ENCODE results near the gene GRAPL.
"Not testable (repeated sequence)": the region's sequence is repeated elsewhere in the genome, so short reads cannot be mapped to it uniquely, and the experiment has no call there.

Gene GRAPL

GRCh38 chr17:19189781-19190405 lies 62.5 kb downstream of the GRAPL start:
- not testable (repeated sequence) for DNase-seq

DNA sequence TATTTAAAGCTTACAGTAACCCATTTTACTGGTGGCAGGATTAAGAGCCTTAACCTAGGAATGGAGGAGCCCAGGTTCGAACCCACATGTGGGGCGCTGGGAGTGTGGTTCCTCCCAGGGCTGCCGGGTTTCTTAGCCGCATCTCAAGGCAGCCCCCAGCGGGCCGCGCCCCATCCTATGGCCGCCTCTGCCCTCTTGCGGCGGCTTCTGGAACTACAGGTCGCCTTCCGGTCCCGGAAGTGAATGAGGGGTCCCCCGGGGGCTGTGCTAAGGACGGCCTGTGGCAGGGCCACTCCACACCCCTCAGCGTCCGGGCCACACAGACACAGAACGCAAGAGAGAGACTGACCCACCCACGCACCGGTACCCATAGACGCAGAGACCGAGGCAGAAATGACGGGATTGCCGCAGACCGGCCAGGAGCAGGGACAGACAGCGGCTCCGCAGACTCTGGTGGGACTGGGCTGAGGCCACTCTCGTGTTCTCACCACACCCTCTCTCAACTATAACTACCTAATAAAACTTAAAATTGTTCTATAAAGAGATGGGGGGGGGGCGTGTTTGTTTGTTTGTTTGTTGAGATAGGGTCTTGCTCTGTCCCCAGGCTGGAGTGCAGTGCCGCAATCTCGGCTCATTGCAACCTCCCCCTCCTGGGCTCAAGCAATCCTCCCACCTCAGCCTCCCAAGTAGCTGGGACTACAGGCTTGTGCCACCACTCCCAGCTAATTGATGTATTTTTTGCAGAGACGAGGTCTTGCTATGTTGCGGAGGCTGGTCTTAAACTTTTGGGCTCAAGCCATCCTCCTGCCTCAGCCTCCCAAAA lies 69.2 kb downstream of the GRAPL start:
- not testable (repeated sequence) for DNase-seq

DNA sequence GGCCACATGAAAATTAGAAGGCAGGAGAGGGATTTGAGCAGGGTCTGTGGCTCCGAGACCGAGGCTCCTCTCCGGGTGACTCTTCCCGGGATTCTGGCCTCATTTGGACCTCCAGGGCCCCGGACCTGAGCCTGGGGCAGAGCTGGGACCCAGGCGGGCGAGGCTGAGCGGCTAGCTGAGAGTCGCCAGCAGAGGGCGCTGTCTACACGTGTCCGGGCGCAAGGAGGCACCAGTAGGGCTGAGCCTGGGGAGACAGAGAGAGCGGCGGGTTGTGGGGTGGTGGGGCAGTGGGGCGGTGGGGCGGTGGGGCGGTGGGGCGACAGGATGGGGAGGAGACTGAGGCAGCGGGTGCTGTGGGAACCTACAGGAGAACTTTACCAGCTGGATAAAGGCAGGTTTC lies 75.1 kb downstream of the GRAPL start:
- DNase-seq = not testable (repeated sequence)

DNA sequence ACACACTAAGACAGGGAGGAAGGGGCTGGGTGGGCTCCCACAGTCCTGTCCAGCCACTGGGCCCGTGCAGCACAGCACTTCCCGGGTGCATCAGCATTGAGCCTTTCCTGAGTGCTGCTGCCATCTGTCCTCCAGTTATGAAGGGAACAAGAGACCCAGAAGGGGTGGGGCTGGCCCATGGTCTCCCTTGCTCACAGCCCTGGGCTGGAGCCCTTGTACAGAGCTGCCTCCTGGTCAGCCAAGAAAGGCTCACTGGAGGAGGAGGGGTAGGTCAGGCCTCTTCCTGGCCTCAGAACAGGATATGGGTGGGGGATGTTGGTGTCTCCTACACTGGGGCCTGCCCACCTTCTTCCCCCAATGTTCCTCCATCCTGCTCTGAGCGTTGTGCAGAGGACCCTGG lies 76.0 kb downstream of the GRAPL start:
- DNase-seq = not testable (repeated sequence)

Measured in NCI-H1436 treated with DMSO at 0.1 percent for 48 hours (cell line).